Measurements from ENCODE around the gene OTOA.

- TF ChIP-seq MYC (IDR thresholded peaks at IDR 0.05; ENCODE audit: low read depth, low read length), result no peak
- no peak for TF ChIP-seq POLR2AphosphoS5 (IDR thresholded peaks at IDR 0.05; ENCODE audit: insufficient read depth, low read depth, low read length)
Measured at GRCh38 chr16:21620592-21620991, 43.2 kb upstream of the OTOA start.

Measured in endothelial cell of umbilical vein (primary cell).